ENCODE results near the gene TRIM22. TPM values are rescaled to one million over a fixed set of nuclear protein-coding genes. Genes with fewer than 3 reads are reported as not detected.

TRIM22 gene
- polyA plus RNA-seq, 3 donors = 122 to 277 (median 132) TPM

DNA sequence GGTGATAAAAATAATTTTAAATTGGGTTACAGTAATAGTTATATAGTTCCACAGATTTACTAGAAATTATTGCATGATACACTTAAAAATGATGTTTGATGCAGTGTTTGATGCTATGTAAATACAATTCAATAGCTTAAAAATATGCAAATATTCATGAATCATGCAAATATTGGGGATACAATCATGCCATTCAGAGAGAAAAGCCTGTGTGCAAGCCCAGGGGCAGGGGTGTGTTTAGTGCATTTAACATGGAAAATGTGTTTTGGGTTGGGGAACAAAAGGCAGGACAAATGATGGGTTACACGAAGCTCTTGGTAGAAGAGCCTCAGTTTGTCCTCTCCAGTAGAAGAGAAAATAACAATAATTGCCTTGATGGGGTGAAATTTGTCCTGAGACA is 6.0 kb downstream of the TRIM22 start:
- Histone ChIP-seq H3K27ac (ENCODE audit: low read depth in 1 of 2, low read length in 2 of 2) (peak overlapping the region in 1 of 2 donors; percentile 47), H3K9me3 (replicated peaks in 1 of 2; ENCODE audit: control insufficient read depth in 1 of 2, insufficient read depth in 1 of 2, low read length in 2 of 2) (no peaks in the 10 kb centered on the region), H3K36me3 (replicated peaks in 1 of 2; ENCODE audit: control insufficient read depth in 1 of 2, insufficient read depth in 2 of 2, low read length in 2 of 2) (peaks cover 46 to 61% of the 10 kb centered on the region in 2 donors), H3K4me1 (ENCODE audit: control insufficient read depth in 1 of 2, insufficient read depth in 2 of 2, low read length in 2 of 2) (peaks cover 25 to 34% of the 10 kb centered on the region in 2 donors), H3K4me2 (replicated peaks; ENCODE audit: extremely low read depth, low read length, poor library complexity, severe bottlenecking) (no peak overlapping the region), H2AFZ (ENCODE audit: insufficient read depth, low read depth, low read length, poor library complexity, severe bottlenecking) (no peak overlapping the region), H3K27me3 (ENCODE audit: control insufficient read depth in 2 of 2, insufficient read depth in 2 of 2, low read length in 2 of 2) (no peaks in the 10 kb centered on the region), H3K4me3 (replicated peaks in 1 of 3; ENCODE audit: low read depth in 2 of 3, low read length in 3 of 3) (no peak overlapping the region), H3K79me2 (ENCODE audit: insufficient read depth, low read length) (peaks cover 91% of the 10 kb centered on the region), H4K20me1 (ENCODE audit: insufficient read depth, low read length) (peaks cover 55% of the 10 kb centered on the region), H3K9ac (ENCODE audit: insufficient read depth, low read length, poor library complexity, severe bottlenecking) (no peak overlapping the region)
- intact Hi-C loops (cut with micrococcal nuclease) = no loop called here
- peaks cover 52 to 63% of the 10 kb centered on the region in 2 donors for H3K36me3 Mint-ChIP-seq
- TF ChIP-seq, protein P1, sequence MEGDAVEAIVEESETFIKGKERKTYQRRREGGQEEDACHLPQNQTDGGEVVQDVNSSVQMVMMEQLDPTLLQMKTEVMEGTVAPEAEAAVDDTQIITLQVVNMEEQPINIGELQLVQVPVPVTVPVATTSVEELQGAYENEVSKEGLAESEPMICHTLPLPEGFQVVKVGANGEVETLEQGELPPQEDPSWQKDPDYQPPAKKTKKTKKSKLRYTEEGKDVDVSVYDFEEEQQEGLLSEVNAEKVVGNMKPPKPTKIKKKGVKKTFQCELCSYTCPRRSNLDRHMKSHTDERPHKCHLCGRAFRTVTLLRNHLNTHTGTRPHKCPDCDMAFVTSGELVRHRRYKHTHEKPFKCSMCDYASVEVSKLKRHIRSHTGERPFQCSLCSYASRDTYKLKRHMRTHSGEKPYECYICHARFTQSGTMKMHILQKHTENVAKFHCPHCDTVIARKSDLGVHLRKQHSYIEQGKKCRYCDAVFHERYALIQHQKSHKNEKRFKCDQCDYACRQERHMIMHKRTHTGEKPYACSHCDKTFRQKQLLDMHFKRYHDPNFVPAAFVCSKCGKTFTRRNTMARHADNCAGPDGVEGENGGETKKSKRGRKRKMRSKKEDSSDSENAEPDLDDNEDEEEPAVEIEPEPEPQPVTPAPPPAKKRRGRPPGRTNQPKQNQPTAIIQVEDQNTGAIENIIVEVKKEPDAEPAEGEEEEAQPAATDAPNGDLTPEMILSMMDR (IDR thresholded peaks at IDR 0.05) = no peak
- no peaks in the 10 kb centered on the region for H3K27me3 Mint-ChIP-seq (ENCODE audit: low read depth in 3 of 3)
- no CpG with 5 or more reads among the region's 1 CpG for WGBS (ENCODE audit: insufficient coverage)
- H3K27ac Mint-ChIP-seq = no peak overlapping the region
- no peak for DNase-seq
- no peak overlapping the region for H3K4me3 Mint-ChIP-seq
- H3K4me1 Mint-ChIP-seq = peaks cover 39% of the 10 kb centered on the region
- H3K9me3 Mint-ChIP-seq = no peaks in the 10 kb centered on the region

DNA sequence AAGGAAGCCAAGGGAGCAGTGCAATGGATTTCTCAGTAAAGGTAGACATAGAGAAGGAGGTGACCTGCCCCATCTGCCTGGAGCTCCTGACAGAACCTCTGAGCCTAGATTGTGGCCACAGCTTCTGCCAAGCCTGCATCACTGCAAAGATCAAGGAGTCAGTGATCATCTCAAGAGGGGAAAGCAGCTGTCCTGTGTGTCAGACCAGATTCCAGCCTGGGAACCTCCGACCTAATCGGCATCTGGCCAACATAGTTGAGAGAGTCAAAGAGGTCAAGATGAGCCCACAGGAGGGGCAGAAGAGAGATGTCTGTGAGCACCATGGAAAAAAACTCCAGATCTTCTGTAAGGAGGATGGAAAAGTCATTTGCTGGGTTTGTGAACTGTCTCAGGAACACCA is 6.6 kb downstream of the TRIM22 start:
- Histone ChIP-seq H3K4me1 (ENCODE audit: control insufficient read depth in 1 of 2, insufficient read depth in 2 of 2, low read length in 2 of 2) (peaks cover 27 to 40% of the 10 kb centered on the region in 2 donors), H3K4me2 (replicated peaks; ENCODE audit: extremely low read depth, low read length, poor library complexity, severe bottlenecking) (no peak overlapping the region), H3K9ac (ENCODE audit: insufficient read depth, low read length, poor library complexity, severe bottlenecking) (no peak overlapping the region), H2AFZ (ENCODE audit: insufficient read depth, low read depth, low read length, poor library complexity, severe bottlenecking) (no peak overlapping the region), H4K20me1 (ENCODE audit: insufficient read depth, low read length) (peaks cover 59% of the 10 kb centered on the region), H3K79me2 (ENCODE audit: insufficient read depth, low read length) (peaks cover 84% of the 10 kb centered on the region), H3K36me3 (replicated peaks in 1 of 2; ENCODE audit: control insufficient read depth in 1 of 2, insufficient read depth in 2 of 2, low read length in 2 of 2) (peaks cover 47 to 61% of the 10 kb centered on the region in 2 donors), H3K27ac (ENCODE audit: low read depth in 1 of 2, low read length in 2 of 2) (peak overlapping the region in 1 of 2 donors; percentile 47), H3K4me3 (replicated peaks in 1 of 3; ENCODE audit: low read depth in 2 of 3, low read length in 3 of 3) (no peak overlapping the region), H3K9me3 (replicated peaks in 1 of 2; ENCODE audit: control insufficient read depth in 1 of 2, insufficient read depth in 1 of 2, low read length in 2 of 2) (no peaks in the 10 kb centered on the region), H3K27me3 (ENCODE audit: control insufficient read depth in 2 of 2, insufficient read depth in 2 of 2, low read length in 2 of 2) (no peaks in the 10 kb centered on the region)
- Mint-ChIP-seq H3K4me3 (no peak overlapping the region), H3K9me3 (no peaks in the 10 kb centered on the region), H3K27ac (peak overlapping the region in 4 of 7 donors; percentile 27 to 64 (median 37)), H3K27me3 (ENCODE audit: low read depth in 3 of 3) (no peaks in the 10 kb centered on the region), H3K4me1 (peaks cover 39% of the 10 kb centered on the region), H3K36me3 (peaks cover 52 to 63% of the 10 kb centered on the region in 2 donors)
- intact Hi-C loops (cut with micrococcal nuclease) = no loop called here
- TF ChIP-seq, protein P1 (IDR thresholded peaks at IDR 0.05) = no peak
- 100% methylated on average over 2 of the region's 2 CpGs for WGBS (ENCODE audit: insufficient coverage)
- DNase-seq = no peak
